HuH-7.5 (cell line): Measurements from ENCODE around the gene SPACA7.

Experiments
- DNase-seq: peaks from one replicate; pipeline ENCODE4 v3.0.0; 2011; ENCODE audit warnings: low spot score

Gene SPACA7

GRCh38 chr13:112465251-112466131, 89.3 kb downstream of the SPACA7 start:
- no peak for DNase-seq

GRCh38 chr13:112466132-112467058, 90.2 kb downstream of the SPACA7 start:
- no peak for DNase-seq

DNA sequence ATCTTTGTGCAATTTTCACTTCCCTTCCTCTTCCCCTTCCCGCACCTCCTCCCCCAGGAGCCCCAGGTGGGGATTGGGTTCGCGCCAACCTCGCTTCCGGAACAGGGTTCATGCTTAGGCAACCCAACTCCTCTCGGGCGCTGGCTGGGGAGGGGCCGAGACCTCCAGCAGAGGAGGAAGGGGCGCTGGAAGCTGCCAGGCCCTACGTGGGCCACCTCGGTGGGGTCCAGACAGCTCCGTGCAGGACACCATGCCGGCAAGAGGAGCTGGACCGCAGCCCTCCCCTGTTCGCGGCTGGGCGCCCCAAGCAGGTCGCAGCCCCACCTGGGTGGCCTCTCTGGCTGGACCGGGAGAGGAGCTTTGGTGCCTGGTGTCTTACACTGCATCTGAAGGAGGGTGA, 91.1 kb downstream of the SPACA7 start:
- no peak for DNase-seq

DNA sequence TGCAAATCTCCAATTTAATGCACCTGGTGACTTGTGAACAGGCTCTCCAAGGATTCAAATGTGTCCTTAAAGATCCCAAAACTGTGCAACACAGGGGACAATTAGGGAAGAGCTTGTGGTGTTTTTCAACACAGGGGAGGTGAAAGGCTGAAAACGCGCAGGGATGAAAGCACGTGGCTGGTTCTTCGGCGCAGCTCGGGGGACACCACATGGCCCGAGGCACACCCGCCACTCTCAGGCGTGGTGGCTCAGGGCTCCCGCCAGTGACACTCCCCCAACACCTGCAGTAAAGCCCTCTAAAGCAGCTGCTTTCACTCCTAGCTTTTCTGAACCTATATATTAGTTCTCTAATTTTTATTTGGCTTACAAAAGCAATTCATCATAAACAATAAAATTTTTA, 91.9 kb downstream of the SPACA7 start:
- DNase-seq: no peak

DNA sequence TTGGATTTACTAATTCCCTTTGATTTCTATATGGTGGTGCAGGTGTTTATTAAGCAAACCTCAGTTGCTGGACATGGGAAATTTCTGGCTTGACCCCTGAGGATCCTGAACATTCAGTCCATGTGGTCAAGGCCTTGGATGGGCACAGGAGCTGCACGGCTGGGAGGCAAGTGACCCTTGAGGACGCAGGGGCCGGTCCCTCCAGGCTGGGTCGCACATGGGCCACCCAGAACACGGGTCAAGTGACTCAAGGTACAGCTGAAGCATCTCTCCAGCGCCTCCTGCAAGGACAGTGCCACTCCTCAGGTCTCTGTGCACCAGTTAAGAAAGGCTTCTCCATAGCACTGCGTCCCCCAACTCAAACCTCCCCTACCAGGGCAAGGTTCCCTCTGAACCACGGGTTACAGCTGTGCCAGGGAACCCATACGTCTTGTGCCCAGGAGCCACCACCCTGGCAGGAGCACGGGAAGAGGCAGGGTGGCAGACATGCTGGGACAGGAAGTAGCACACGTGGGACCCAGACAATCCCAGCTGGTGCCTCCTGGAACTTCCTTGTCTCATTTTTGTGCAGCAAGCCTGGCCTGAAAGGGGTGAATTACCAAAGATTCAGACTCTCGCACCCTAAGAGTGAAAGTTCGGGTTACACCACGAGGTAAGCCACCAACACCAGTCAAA, 93.1 kb downstream of the SPACA7 start:
- DNase-seq: no peak

- no peak for DNase-seq
These were observed 97.7 kb downstream of the SPACA7 start for GRCh38 chr13:112473818-112474217.

- no peak for DNase-seq
These were observed 98.7 kb downstream of the SPACA7 start for GRCh38 chr13:112474869-112475268.

DNA sequence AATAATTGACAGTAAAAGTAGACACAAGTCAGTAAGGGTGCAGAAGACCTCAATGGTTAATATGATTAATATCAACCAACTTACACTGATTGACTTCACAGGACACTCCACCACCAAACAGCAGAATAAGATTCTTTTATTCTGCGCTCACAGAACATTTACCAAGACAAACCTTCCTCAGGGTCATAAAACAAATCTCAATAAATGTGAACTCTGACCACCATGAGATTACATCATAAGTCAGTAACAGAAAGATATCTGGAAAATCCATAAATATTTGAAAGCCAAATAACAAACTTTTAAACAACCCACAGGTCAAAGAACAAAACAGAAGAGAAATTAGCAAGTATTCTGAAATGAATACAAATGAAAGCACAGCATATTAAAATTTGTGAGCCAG, 99.7 kb downstream of the SPACA7 start:
- DNase-seq: no peak

- DNase-seq: no peak
These were observed 101.0 kb downstream of the SPACA7 start for GRCh38 chr13:112477070-112477619.

DNA sequence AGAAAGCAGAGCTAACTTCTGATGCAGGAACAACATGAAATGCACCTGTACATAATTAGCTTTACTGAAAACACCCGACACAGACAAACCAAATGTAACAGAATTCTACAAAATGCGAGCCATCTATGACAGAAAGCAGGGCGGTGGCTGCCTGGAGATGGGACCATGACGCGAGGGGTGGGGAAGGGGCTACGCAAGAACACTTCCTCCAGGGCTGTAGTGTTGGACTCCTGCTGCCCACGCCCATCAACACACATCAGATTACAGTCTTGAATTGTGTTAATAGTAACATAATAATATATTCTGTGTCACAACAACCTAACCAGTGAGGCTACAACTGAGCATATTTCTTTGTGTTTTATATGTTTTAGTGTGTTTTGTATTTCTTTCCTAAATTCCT, 103.2 kb downstream of the SPACA7 start:
- DNase-seq: no peak

DNA sequence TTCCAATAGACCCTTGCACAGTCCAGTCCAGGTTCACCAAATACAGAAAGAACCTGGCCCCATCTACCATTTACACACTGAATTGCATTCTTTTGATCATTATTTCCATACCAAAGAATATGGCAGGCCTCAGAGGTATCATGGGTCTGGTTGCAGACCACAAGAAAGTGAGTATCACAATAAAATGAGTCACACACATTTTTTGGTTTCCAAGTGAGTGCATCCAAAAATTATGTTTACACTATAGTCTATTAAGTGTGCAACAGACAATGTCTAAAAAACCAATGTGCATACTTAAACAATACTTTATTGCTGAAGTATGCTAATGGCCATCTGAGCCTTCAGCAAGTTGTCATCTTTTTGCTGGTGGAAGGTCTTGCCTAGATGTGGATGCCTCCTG, 105.3 kb downstream of the SPACA7 start:
- no peak for DNase-seq

DNA sequence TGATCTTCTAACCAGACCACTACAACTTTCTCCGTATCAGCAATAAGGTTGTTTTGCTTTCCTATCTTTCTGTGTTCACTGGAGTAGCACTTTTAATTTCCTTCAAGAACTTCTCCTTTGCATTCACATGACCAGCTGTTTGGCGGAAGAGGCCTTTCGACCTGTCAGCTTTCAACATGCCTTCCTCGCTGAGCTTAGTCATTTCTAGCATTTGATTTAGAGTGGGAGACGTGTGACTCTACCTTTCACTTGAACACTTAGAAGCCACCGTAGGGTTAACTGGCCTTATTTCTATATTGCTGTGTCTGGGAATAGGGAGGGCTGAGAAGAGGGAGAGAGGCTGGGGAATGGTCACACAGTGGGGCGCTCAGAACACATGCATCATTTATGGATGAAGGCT, 107.1 kb downstream of the SPACA7 start:
- no peak for DNase-seq
